Fibroblast of villous mesenchyme (primary cell): Measurements from ENCODE around the gene KLF15. TPM values are rescaled to one million over a fixed set of nuclear protein-coding genes. Genes with fewer than 3 reads are reported as not detected.

Experiments
- DNase-seq: peaks from one replicate; pipeline ENCODE4 v3.0.0-alpha.2; 2010; ENCODE audit warnings: low read depth
- H3K4me3 ChIP-seq: 2 replicates; pipeline ENCODE4 v1.5.1; 2011; ENCODE audit warnings: low read depth, mild to moderate bottlenecking, low read length
- total RNA-seq: library from RNA; depleted of rRNA; stranded (reverse); fragments of >200 nt; gene quantifications from 2 replicates; pipeline ENCODE4 v1.2.3, GENCODE V29; 2012
- TF ChIP-seq, protein P1 (sequence below): IDR thresholded peaks from 2 replicates; pipeline ENCODE4 v1.5.1; 2012; ENCODE audit warnings: low read depth, mild to moderate bottlenecking, low read length; ENCODE audit not compliant: insufficient read depth

Gene KLF15
- total RNA-seq, 1 donor = 0.43 TPM

DNA sequence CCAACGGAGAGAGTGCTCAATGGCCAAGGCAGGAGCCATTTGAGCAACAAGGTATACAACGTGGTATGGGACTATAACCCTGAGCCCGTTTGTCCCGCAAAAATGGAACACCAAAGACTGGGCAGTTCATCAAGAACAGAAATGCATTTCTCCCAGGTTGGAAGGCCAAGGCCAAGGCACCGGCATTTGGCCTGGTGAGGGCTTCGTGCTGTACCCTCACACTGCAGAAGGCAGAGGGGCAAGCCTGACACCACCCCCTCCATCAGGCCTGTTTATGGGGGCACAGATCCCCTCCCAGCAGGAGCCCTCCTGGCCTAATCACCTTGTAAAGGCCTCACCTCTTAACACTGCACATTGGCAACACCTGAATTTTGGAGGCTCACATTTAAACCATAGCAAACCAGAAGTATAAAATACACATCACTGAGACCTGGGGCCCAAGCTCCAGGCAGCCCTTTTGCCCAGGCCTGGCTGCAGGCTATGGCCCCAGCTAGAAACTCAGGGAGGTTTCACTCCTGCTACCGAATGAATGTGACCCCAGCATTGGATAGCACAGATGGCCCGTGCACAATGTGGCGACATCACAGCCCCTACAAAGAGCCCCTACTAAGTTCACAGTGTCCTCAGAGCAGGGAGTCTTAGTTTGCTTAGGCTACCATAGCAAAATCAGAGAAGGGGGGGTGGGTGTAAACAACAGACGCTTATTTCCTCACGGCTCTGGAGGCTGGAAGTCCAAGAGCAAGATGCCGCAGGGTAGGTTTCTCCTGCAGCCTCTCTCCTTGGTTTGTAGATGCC lies 47.1 kb downstream of the KLF15 start:
- DNase-seq = no peak
- TF ChIP-seq, protein P1, sequence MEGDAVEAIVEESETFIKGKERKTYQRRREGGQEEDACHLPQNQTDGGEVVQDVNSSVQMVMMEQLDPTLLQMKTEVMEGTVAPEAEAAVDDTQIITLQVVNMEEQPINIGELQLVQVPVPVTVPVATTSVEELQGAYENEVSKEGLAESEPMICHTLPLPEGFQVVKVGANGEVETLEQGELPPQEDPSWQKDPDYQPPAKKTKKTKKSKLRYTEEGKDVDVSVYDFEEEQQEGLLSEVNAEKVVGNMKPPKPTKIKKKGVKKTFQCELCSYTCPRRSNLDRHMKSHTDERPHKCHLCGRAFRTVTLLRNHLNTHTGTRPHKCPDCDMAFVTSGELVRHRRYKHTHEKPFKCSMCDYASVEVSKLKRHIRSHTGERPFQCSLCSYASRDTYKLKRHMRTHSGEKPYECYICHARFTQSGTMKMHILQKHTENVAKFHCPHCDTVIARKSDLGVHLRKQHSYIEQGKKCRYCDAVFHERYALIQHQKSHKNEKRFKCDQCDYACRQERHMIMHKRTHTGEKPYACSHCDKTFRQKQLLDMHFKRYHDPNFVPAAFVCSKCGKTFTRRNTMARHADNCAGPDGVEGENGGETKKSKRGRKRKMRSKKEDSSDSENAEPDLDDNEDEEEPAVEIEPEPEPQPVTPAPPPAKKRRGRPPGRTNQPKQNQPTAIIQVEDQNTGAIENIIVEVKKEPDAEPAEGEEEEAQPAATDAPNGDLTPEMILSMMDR = no peak
- H3K4me3 ChIP-seq = no peak overlapping the region

DNA sequence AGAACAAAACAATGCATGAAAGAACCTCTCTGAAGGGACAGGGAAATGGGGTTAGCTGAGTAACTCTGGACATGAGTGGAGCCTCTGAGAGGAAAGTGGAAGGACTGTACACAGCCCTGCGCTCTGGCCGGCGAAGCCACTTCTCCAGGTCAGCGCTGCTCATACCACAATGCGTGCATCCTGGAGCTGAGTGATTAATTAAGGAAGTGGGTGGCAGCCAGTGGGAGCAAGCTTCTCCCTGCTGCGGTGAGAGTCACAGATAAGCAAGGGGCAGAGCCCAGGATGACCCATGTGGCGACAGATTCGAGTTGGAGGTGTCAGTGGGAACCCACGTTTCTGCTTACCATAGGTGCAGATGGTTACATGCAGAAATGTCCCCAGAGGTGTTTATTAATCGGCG lies 48.0 kb downstream of the KLF15 start:
- no peak overlapping the region for H3K4me3 ChIP-seq
- TF ChIP-seq, protein P1 = no peak

DNA sequence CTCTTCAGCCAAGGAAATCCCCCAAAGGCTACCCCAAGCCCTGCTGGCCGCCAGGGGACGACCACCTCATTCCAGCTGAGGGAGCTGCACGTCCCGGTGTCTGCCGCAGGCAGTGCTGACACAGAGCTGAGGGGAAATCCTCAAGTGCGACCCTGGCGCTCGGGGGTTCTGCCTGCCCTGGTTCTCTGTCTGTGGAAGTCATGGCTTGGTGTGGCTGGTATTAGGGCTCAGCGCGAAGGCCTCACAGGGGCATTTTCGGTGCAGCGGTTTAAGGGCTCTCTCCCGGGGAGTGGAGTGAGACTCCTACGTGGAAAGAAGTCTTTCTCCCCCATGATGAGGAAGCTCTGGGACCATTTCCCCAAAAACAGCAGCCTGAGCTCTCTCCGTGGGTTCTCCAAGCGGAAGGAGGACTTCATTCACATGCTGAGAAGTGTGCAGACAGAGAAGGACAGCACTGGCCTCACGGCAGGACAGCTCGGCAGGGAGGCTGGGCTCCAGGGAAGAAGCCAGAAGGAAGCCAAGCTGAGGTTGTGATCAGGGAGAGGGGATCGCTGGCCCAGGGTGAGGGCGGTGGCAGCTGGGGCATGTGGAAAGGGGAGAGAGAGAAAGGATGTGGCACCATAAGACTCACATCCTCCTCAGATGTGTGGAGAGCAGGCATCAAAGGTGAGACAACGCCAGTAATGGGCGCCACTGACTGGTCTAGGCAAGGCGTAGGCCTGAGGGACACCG lies 48.6 kb downstream of the KLF15 start:
- TF ChIP-seq, protein P1 = no peak
- no peak overlapping the region for H3K4me3 ChIP-seq
- no peak for DNase-seq

More for the DNA sequence above, 48.0 kb downstream of the KLF15 start:
- DNase-seq = no peak

DNA sequence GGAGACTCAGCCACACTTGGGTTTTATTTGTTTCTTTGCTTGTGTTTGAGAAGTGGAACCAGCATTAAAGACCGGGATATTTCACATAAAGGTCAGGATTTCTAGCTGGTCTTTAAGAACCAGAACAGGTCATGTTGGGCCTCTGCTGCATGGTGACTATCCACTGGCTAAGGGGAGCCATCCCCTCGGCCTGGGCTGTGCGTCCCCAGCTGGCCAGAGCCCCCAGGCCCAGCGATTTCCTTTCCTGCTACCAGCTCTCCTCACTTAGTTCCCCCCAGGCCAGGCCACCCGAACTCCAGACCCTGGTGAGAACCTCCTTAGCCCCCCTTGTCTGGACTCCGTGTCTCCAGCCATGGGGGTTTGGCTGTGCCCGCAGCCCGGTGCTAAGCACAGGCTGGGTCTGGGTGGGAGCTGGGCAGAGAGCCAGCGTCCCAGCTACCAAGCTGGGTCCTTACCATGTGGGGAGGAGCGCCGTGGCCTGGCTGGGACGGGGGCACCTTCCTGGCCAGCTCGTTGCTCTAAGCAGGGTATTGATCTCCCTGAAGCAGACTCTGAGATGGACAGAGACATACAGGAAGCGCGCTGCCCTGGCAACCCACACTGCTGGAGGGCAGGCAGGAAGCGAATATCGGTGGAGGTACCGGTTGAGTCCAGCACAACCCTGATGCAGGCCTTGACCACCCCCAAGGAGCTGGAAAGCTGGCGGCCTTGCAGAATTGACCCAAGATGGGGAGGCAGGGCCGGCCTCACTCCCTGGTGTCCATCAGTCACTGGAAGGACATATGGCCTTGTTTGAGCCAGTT lies 49.4 kb downstream of the KLF15 start:
- TF ChIP-seq, protein P1 = no peak
- no peak overlapping the region for H3K4me3 ChIP-seq
- DNase-seq = no peak

DNA sequence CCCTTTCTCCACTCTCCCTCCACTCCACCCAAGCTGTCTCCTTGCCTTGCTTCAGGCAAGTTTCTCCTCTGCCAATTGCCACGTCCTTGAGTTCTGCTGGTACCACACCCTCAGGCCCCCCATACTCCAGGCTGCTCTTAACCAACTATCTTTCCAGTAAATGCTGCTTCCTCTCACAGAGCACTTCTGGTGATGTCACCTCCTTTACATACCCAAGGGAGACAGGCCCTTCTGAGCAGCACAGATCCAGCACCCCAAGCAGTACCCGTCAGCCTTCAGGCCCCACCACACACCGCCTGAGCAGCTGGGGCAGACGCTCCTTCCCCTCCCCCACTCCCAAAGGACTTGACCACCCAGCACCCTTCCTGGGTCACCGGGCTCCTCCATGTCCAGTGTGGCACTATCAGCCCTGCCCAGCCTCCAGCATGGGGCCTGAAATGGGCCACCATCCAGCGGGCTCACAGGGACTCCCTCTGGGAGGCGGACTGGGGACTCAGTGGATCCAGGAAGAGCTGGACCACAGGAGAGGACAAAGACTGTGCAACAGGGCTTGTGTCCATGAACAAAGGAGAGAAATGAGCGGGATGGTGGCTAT lies 50.2 kb downstream of the KLF15 start:
- DNase-seq = no peak
- TF ChIP-seq, protein P1 = no peak
- H3K4me3 ChIP-seq = no peak overlapping the region

DNA sequence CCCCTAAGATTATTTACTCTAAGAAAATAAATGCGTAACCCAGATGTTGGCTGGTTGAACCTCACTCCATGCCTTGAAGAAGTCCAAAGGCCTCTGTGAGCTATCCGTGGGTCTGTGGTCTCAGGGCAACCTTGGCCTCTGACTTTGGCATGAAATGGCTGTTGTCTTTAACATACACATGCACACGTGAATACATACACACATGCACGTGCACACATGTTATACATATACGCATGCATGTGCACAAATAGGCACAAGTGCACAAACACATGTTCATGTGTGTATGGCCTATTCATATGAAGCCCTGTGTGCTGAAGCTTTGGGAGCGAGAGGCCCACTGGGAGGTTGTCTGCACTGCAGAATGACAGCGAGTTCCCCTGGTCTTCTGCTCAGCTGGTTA lies 50.8 kb downstream of the KLF15 start:
- no peak overlapping the region for H3K4me3 ChIP-seq
- TF ChIP-seq, protein P1 = no peak
- DNase-seq = no peak
